K562 (cell line): ENCODE data around the gene DRICH1. TPM values are rescaled to one million over a fixed set of nuclear protein-coding genes. Genes with fewer than 3 reads are reported as not detected.
"Not testable (repeated sequence)": the region's sequence is repeated elsewhere in the genome, so short reads cannot be mapped to it uniquely, and the experiment has no call there.

Experiments
- ATAC-seq: fragments of 200-7000 bp; cut with Tn5 transposase; 3 replicates; pipeline ENCODE4 v1.9.1; 2020; ENCODE audit warnings: moderate library complexity
- BruUV-seq: library from RNA; stranded (reverse); fragments of 400-500 nt; replicated peaks from 2 replicates; lab custom pipeline; 2021; lab: Mats Ljungman, UMichigan
- CTCF ChIA-PET: fragments of 300-600 bp; formaldehyde crosslinking; extraction: SDS; loops from one replicate; lab custom pipeline; 2021; ENCODE audit warnings: low intra/inter-chr PET ratio; lab: Yijun Ruan, JAX
- POLR2A ChIA-PET: fragments of 300-600, 350-650 bp; sonication (Branson Sonifier 250); formaldehyde crosslinking; extraction: SDS; loops from one replicate; lab custom pipeline; 2021; ENCODE audit warnings: antibody characterized with exemption, inconsistent platforms; lab: Yijun Ruan, JAX
- DNase-seq, 4 experiments: peaks; one replicate each; pipeline versions ENCODE4 v3.0.0 to v3.0.0-alpha.2; 2011 to 2018; ENCODE audit warnings: low spot score in 3 of 4, mixed read lengths in 3 of 4; ENCODE audit errors: extremely low read depth in 1 of 4
- FAIRE-seq: peaks from 2 replicates; lab custom pipeline; 2011; peaks lifted over from hg19 to GRCh38; lab: Jason Lieb, UNC
- H2AFZ ChIP-seq: 2 replicates; pipeline ENCODE4 v1.6.0; 2011; ENCODE audit warnings: low read depth, low read length, control low read depth, inconsistent platforms
- H3K27ac ChIP-seq: fragments of 200-600 bp; 3 replicates; pipeline ENCODE4 v1.8.0; 2011; ENCODE audit warnings: low read depth, mild to moderate bottlenecking, control low read depth, inconsistent platforms, low read length, moderate library complexity, mixed read lengths; ENCODE audit errors: extremely low read depth
- H3K27me3 ChIP-seq, 2 experiments: fragments of 300-600 bp in 1 of 2; 2 replicates in 1 of 2; 3 replicates in 1 of 2; pipeline versions ENCODE4 v1.6.0 to v1.8.0; 2011; ENCODE audit warnings: inconsistent platforms in 2 of 2, low read length in 2 of 2, mild to moderate bottlenecking in 1 of 2, mixed read lengths in 1 of 2, moderate library complexity in 1 of 2; ENCODE audit not compliant: control insufficient read depth in 2 of 2, insufficient read depth in 2 of 2
- H3K36me3 ChIP-seq: fragments of 300-600 bp; 3 replicates; pipeline ENCODE4 v1.8.0; 2011; ENCODE audit warnings: mild to moderate bottlenecking, low read length, inconsistent platforms; ENCODE audit not compliant: control insufficient read depth, insufficient read depth
- H3K4me1 ChIP-seq, 2 experiments: fragments of 200-600 bp in 1 of 2; replicated peaks in 1 of 2; 2 replicates in 1 of 2; 3 replicates in 1 of 2; pipeline versions ENCODE4 v1.5.1 to v1.8.0; 2011; ENCODE audit warnings: inconsistent platforms in 2 of 2, low read length in 2 of 2, mild to moderate bottlenecking in 1 of 2, mixed read lengths in 1 of 2, moderate library complexity in 1 of 2; ENCODE audit not compliant: control insufficient read depth in 2 of 2, insufficient read depth in 2 of 2
- H3K4me2 ChIP-seq: 2 replicates; pipeline ENCODE4 v1.6.1; 2011; ENCODE audit warnings: low read length, control low read depth, inconsistent platforms, mixed read lengths; ENCODE audit not compliant: insufficient read depth
- H3K4me3 ChIP-seq: fragments of 200-600 bp; sonication (generic), shearing (Covaris generic); 2 replicates; pipeline ENCODE4 v1.5.1; 2016; ENCODE audit warnings: control low read depth, inconsistent platforms
- H3K79me2 ChIP-seq: fragments of 200-600 bp; 3 replicates; pipeline ENCODE4 v1.8.0; 2011; ENCODE audit warnings: low read length, inconsistent platforms; ENCODE audit not compliant: control insufficient read depth, insufficient read depth
- H3K9ac ChIP-seq, 2 experiments: 2 replicates each; pipeline versions ENCODE4 v1.6.0 to v1.6.1; 2011; ENCODE audit warnings: low read depth in 2 of 2, low read length in 2 of 2, control low read depth in 1 of 2, inconsistent platforms in 1 of 2, mild to moderate bottlenecking in 1 of 2, mixed read lengths in 1 of 2; ENCODE audit not compliant: insufficient read depth in 1 of 2
- H3K9me1 ChIP-seq: one replicate; pipeline ENCODE4 v1.6.0; 2011; ENCODE audit warnings: inconsistent platforms, mild to moderate bottlenecking, low read length, moderate library complexity; ENCODE audit not compliant: control insufficient read depth, insufficient read depth
- H3K9me3 ChIP-seq: replicated peaks from 2 replicates; pipeline ENCODE4 v1.5.1; 2011; ENCODE audit warnings: low read depth, low read length, inconsistent platforms; ENCODE audit not compliant: control insufficient read depth, insufficient read depth
- H4K20me1 ChIP-seq: replicated peaks from 2 replicates; pipeline ENCODE4 v1.6.1; 2011; ENCODE audit warnings: low read length, inconsistent platforms, mixed read lengths; ENCODE audit not compliant: control insufficient read depth, insufficient read depth
- WGBS: fragments of 100-300 bp; shearing (Covaris generic); methylation state at CpG from one replicate; pipeline ENCODE4 v1.1.6; 2016; ENCODE audit warnings: low coverage, mixed read lengths; ENCODE audit not compliant: insufficient coverage; ENCODE audit errors: missing lambda C conversion rate; 5-methylcytosine and 5-hydroxymethylcytosine counted together
- in situ Hi-C: fragments of 300-500 bp; cut with MboI; formaldehyde crosslinking; loops from 4 replicates; pipeline ENCODE4 v1.15.0; 2018; ENCODE audit warnings: inconsistent platforms, mixed read lengths
- intact Hi-C: fragments of 100-400 bp; cut with micrococcal nuclease; formaldehyde crosslinking; loops from 2 replicates; pipeline ENCODE4 v1.14.2; 2022
- polyA plus RNA-seq, 8 experiments: library from polyadenylated mRNA; depleted of rRNA in 4 of 8; stranded (reverse) in 5 of 8; unstranded in 3 of 8; fragments of >200 nt; fragmentation: Nextera tagmentation in 2 of 8; fragmentation: Illumina TruSeq in 1 of 8; extraction: Ambion mirVana in 2 of 8; extraction: Trizol in 1 of 8; gene quantifications; 2 replicates each; pipeline versions ENCODE4 v1.2.1 to v1.2.3, GENCODE V29; 2011 to 2014; ENCODE audit warnings: inconsistent platforms in 1 of 8, missing spikeins in 1 of 8
- total RNA-seq, 7 experiments: library from RNA; depleted of rRNA in 6 of 7; stranded (reverse); fragments of >200 nt in 6 of 7; fragmentation: Illumina TruSeq in 2 of 7; extraction: Trizol in 2 of 7; gene quantifications; 2 replicates each; pipeline versions ENCODE4 v1.2.1 to v1.2.3, GENCODE V29; 2011 to 2021; ENCODE audit warnings: low replicate concordance in 1 of 7

The DRICH1 gene
- total and polyA plus RNA-seq, 9 of the 15 experiments (the other 6 are each of a cell fraction or from before 2014, with no cell fraction given) = 0.07 to 0.36 (median 0.14) TPM; not detected in 2

DNA sequence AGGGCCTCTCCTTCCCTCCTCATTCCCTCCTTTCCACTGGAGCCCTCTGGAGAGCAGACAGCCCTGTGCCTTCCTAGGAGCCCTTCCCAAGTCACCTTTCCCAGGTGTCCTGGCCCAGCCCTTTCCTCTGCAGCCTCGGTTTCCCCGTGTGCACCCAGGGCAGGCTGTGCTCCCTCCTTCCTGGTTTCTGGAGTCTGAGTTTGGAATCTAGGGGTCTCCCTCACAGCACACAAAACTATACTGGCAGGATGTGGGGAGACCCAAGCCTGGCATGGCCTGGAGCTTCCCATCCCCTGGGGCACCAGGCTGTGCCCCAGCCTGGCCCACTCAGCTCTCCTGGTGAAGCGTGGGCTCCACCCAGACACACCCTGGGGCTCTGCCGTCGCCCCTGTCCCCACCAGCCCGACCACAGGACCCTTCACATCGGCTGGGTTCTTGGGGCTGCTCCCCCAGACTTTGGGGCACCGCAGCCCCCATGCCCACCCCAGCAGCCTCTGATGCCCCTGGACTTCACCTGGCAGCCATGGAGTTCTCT, 58.4 kb downstream of the DRICH1 start:
- H3K4me3 ChIP-seq, H4K20me1 ChIP-seq, FAIRE-seq, in situ Hi-C loops, intact Hi-C loops, BruUV-seq, CTCF ChIA-PET, DNase-seq, ATAC-seq, H3K36me3 ChIP-seq, H3K9me3 ChIP-seq, H3K4me1 ChIP-seq, H3K79me2 ChIP-seq, H3K9me1 ChIP-seq, POLR2A ChIA-PET, H3K4me2 ChIP-seq, H3K27me3 ChIP-seq, H2AFZ ChIP-seq, H3K9ac ChIP-seq, H3K27ac ChIP-seq: not testable (repeated sequence)
- 0% methylated on average over 5 of the region's 8 CpGs for WGBS

DNA sequence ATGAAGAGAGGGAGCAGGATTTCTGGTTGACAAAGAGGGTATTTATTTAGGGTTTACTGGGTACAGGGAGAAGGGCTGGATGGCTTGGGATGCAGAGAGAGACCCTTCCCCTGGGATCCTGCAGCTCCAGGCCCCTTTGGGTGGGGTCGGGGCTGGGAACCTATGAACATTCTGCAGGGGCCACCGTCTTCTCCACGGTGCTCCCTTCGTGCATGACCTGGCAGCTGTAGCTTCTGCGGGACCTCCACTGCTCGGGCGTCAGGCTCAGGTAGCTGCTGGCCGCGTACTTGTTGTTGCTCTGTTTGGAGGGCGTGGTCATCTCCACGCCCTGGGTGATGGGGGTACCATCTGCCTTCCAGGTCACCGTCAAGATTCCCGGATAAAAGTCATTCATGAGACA, 59.0 kb downstream of the DRICH1 start:
- intact Hi-C loops, in situ Hi-C loops, H3K9me3 ChIP-seq, POLR2A ChIA-PET, ATAC-seq, H3K4me1 ChIP-seq, CTCF ChIA-PET, BruUV-seq, H3K4me3 ChIP-seq, H3K27ac ChIP-seq, H3K36me3 ChIP-seq, H3K79me2 ChIP-seq, DNase-seq, H2AFZ ChIP-seq, H3K27me3 ChIP-seq, H4K20me1 ChIP-seq, FAIRE-seq, H3K4me2 ChIP-seq, H3K9ac ChIP-seq, H3K9me1 ChIP-seq: not testable (repeated sequence)
- 6% methylated on average over 3 of the region's 13 CpGs for WGBS
